Lung (tissue), 12 donors: ENCODE data around the gene PCNT. TPM values are rescaled to one million over a fixed set of nuclear protein-coding genes. Genes with fewer than 3 reads are reported as not detected.

Experiments used
- ATAC-seq: fragments of 200-7000 bp; cut with Tn5 transposase; one replicate; pipeline ENCODE4 v1.9.1; 2020; ENCODE audit warnings: moderate number of reproducible peaks; ENCODE audit not compliant: insufficient read depth, low FRiP score
- DNase-seq, 3 donors: peaks; one replicate each; pipeline ENCODE4 v3.0.0-alpha.2; 2013 to 2017
- H3K27ac ChIP-seq, 2 donors: one replicate each; pipeline ENCODE4 v1.5.1; 2013; ENCODE audit warnings: mild to moderate bottlenecking in 2 of 2, moderate library complexity in 2 of 2, control low read depth in 1 of 2, inconsistent platforms in 1 of 2, low read depth in 1 of 2, low read length in 1 of 2
- H3K27me3 ChIP-seq, 3 donors: one replicate each; pipeline ENCODE4 v1.5.1; 2013; ENCODE audit warnings: low read length in 2 of 3; ENCODE audit not compliant: control insufficient read depth in 3 of 3, insufficient read depth in 3 of 3
- H3K36me3 ChIP-seq, 4 donors: one replicate each; pipeline ENCODE4 v1.5.1; 2013; ENCODE audit warnings: low read length in 4 of 4, mild to moderate bottlenecking in 1 of 4, moderate library complexity in 1 of 4; ENCODE audit not compliant: control insufficient read depth in 4 of 4, insufficient read depth in 4 of 4
- H3K4me1 ChIP-seq, 5 donors: one replicate each; pipeline ENCODE4 v1.5.1; 2013; ENCODE audit warnings: low read length in 5 of 5, mild to moderate bottlenecking in 2 of 5, moderate library complexity in 1 of 5; ENCODE audit not compliant: control insufficient read depth in 5 of 5, insufficient read depth in 5 of 5
- H3K4me3 ChIP-seq: one replicate; pipeline ENCODE4 v1.5.1; 2013; ENCODE audit warnings: mild to moderate bottlenecking, control low read depth, moderate library complexity
- H3K9ac ChIP-seq, 2 donors: one replicate each; pipeline ENCODE4 v1.5.1; 2013; ENCODE audit warnings: low read length in 2 of 2, control low read depth in 1 of 2; ENCODE audit not compliant: insufficient read depth in 1 of 2
- H3K9me3 ChIP-seq, 4 donors: one replicate each; pipeline ENCODE4 v1.5.1; 2013; ENCODE audit warnings: low read length in 3 of 4, mild to moderate bottlenecking in 1 of 4, moderate library complexity in 1 of 4; ENCODE audit not compliant: control insufficient read depth in 4 of 4, insufficient read depth in 3 of 4
- CTCF ChIP-seq: IDR thresholded peaks from 2 replicates; pipeline ENCODE4 v1.5.1; 2012; ENCODE audit warnings: mild to moderate bottlenecking; ENCODE audit errors: control extremely low read depth, extremely low read depth
- WGBS, 2 donors: extraction: QIAGEN DNeasy Blood & Tissue Kit; methylation state at CpG; one replicate each; pipeline ENCODE4 v1.1.7; 2013; 5-methylcytosine and 5-hydroxymethylcytosine counted together
- polyA plus RNA-seq, 2 donors: library from polyadenylated mRNA; stranded (reverse); fragments of 200-250 nt; gene quantifications; one replicate each; pipeline ENCODE4 v1.2.1, GENCODE V29; 2013
- total RNA-seq, 2 donors: library from RNA; depleted of rRNA in 1 of 2; stranded (reverse); fragments of >200 nt in 1 of 2; gene quantifications; one replicate each; pipeline ENCODE4 v1.2.1, GENCODE V29; 2014 to 2021
- donor health status: control.
- donor health status: control.
- donor health status: Bipolar disorder and iron deficiency.
- donor health status: healthy.
- donor health status: DM: yes; HTN: yes; CAD: no.

PCNT gene
- total and polyA plus RNA-seq, 4 donors = 9.8 to 37.2 (median 18.5) TPM

GRCh38 chr21:46418265-46418946 is 94.5 kb downstream of the PCNT start:
- H3K4me3 ChIP-seq = no peak overlapping the region
- H3K27ac ChIP-seq = no peak overlapping the region
- no peak for DNase-seq
- H3K9ac ChIP-seq = no peak overlapping the region
- no peak for ATAC-seq
- no peaks in the 10 kb centered on the region for H3K9me3 ChIP-seq
- WGBS, 2 donors = 94 to 95% methylated on average over 25 of the region's 25 CpGs
- no peak for TF ChIP-seq CTCF
- no peaks in the 10 kb centered on the region for H3K27me3 ChIP-seq
- peaks cover 5 to 42% (median 8%) of the 10 kb centered on the region in 4 donors for H3K36me3 ChIP-seq
- H3K4me1 ChIP-seq = no peaks in the 10 kb centered on the region

GRCh38 chr21:46420241-46421190 is 96.6 kb downstream of the PCNT start:
- peaks cover 5 to 35% (median 8%) of the 10 kb centered on the region in 4 donors for H3K36me3 ChIP-seq
- no peak for TF ChIP-seq CTCF
- no peak for ATAC-seq

GRCh38 chr21:46421191-46421750 is 97.3 kb downstream of the PCNT start:
- DNase-seq (no peak), ATAC-seq (no peak)
- Histone ChIP-seq H3K9ac (no peak overlapping the region), H3K4me3 (no peak overlapping the region), H3K4me1 (no peaks in the 10 kb centered on the region), H3K27me3 (no peaks in the 10 kb centered on the region), H3K9me3 (no peaks in the 10 kb centered on the region), H3K27ac (no peak overlapping the region), H3K36me3 (peaks cover 5 to 38% (median 8%) of the 10 kb centered on the region in 4 donors)
- WGBS, 2 donors = 96 to 97% methylated on average over 23 of the region's 23 CpGs
- no peak for TF ChIP-seq CTCF

More at GRCh38 chr21:46420241-46421190, 96.6 kb downstream of the PCNT start:
- H3K9ac ChIP-seq = no peak overlapping the region
- 94 to 96% methylated on average over 16 of the region's 16 CpGs for WGBS, 2 donors
- H3K27ac ChIP-seq = no peak overlapping the region
- H3K4me1 ChIP-seq = no peaks in the 10 kb centered on the region
- no peak overlapping the region for H3K4me3 ChIP-seq
- no peaks in the 10 kb centered on the region for H3K27me3 ChIP-seq
- H3K9me3 ChIP-seq = no peaks in the 10 kb centered on the region
- no peak for DNase-seq
